NT2/D1 (cell line): ENCODE results near the gene KLF9.

ENCODE experiments used
- YY1 ChIP-seq: IDR thresholded peaks from 2 replicates; pipeline ENCODE4 v1.6.1; 2011; ENCODE audit not compliant: insufficient read length, insufficient read depth
- ZNF274 ChIP-seq: IDR thresholded peaks from 2 replicates; pipeline ENCODE4 v1.6.1; 2011; ENCODE audit warnings: mild to moderate bottlenecking, low read depth, low read length

DNA sequence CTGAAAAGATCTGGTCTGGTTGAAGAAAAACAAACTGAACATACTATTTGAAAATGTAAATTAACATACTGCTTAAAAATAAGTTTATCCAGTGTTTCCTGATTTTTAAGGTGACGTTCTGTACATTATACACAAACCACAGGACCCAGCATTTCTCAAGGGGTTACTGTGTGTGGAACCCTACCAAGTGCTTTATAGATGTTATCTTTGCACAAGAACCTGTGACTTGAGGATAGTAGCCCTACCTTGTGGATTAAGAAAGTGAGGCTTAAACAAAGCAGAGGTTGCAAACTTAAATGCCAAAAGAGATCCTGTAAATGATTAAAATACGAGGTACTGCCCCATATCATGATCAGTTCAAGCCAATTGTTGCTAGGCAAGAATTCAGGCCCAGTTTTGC lies 4.7 kb downstream of the KLF9 start:
- no peak for TF ChIP-seq YY1
- TF ChIP-seq ZNF274, result no peak
